ENCODE results near the gene TM4SF5.

- TF ChIP-seq POLR2A (IDR thresholded peaks at IDR 0.05; ENCODE audit: low read length) (no peak), GATA1 (IDR thresholded peaks at IDR 0.05; ENCODE audit: low read depth, low read length) (no peak)
Measured at GRCh38 chr17:4795168-4795567, 23.5 kb downstream of the TM4SF5 start.
